ENCODE results near the gene RAB11FIP3. TPM values are rescaled to one million over a fixed set of nuclear protein-coding genes. Genes with fewer than 3 reads are reported as not detected.

RAB11FIP3 gene
- total and polyA plus RNA-seq, 2 of the 13 experiments (the other 11 are each of a cell fraction or from before 2014, with no cell fraction given) = 34.3 to 57.6 TPM

DNA sequence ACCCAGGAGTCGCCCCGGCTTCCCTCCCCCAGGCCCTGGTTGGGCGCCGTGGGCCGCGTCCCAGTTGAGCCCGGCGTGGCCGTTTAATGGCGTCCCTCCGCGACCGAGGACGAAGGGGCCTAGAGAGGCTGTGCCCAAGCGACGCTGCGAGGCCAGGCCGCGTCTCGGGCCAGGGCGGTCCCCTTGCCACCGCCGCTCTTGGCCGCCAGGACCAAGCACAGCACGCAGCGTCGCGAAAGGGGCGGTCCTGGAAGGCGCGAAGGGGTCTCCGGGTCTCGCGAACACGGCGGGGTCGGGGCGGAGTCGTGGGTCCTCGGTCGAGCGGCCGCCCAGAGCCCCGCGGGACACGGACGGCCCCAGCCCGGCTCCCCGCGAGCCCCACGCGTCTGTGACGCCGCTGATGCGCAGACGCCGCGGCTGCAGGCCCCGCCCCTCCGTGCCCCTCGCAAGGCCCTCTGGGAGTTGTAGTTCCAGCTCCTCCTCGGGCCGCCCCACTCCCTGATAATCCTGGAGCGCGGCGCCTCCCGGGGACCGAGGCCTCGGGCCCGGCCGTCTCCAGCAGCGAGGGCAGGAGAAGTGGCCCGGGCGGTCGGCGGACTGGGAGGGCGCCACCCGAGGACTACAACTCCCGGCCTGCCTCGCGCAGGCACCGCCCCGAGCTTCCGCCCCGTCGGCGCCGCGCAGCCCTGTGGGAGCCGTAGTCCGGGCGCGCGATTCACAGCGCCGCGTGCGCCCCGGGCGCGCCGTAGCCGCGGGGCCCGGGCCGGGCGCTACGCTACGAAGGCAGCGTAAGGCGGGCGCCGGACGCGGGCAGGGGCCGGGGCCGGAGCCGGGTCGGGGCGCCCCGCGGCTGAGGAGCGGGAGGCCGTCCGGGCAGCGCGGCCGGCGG lies 101.8 kb downstream of the RAB11FIP3 start, which contains the start of gene CAPN15 (continued):
- 0 out of 2 replicates have a peak, but pooled peaks have one; percentile 43 for TF ChIP-seq CHCHD3 (CRISPR knock-in tag; IDR thresholded peaks at IDR 0.05)
- TF ChIP-seq ATM (IDR thresholded peaks at IDR 0.05; ENCODE audit: borderline replicate concordance) = no peak
- no peak for TF ChIP-seq THYN1 (CRISPR knock-in tag; IDR thresholded peaks at IDR 0.05; ENCODE audit: borderline replicate concordance, low read depth)
- TF ChIP-seq, protein P1, sequence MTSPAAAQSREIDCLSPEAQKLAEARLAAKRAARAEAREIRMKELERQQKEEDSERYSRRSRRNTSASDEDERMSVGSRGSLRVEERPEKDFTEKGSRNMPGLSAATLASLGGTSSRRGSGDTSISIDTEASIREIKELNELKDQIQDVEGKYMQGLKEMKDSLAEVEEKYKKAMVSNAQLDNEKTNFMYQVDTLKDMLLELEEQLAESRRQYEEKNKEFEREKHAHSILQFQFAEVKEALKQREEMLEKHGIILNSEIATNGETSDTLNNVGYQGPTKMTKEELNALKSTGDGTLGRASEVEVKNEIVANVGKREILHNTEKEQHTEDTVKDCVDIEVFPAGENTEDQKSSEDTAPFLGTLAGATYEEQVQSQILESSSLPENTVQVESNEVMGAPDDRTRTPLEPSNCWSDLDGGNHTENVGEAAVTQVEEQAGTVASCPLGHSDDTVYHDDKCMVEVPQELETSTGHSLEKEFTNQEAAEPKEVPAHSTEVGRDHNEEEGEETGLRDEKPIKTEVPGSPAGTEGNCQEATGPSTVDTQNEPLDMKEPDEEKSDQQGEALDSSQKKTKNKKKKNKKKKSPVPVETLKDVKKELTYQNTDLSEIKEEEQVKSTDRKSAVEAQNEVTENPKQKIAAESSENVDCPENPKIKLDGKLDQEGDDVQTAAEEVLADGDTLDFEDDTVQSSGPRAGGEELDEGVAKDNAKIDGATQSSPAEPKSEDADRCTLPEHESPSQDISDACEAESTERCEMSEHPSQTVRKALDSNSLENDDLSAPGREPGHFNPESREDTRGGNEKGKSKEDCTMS (CRISPR knock-in tag; conservative IDR thresholded peaks at IDR 0.05) = no peak
- TF ChIP-seq, protein P2, sequence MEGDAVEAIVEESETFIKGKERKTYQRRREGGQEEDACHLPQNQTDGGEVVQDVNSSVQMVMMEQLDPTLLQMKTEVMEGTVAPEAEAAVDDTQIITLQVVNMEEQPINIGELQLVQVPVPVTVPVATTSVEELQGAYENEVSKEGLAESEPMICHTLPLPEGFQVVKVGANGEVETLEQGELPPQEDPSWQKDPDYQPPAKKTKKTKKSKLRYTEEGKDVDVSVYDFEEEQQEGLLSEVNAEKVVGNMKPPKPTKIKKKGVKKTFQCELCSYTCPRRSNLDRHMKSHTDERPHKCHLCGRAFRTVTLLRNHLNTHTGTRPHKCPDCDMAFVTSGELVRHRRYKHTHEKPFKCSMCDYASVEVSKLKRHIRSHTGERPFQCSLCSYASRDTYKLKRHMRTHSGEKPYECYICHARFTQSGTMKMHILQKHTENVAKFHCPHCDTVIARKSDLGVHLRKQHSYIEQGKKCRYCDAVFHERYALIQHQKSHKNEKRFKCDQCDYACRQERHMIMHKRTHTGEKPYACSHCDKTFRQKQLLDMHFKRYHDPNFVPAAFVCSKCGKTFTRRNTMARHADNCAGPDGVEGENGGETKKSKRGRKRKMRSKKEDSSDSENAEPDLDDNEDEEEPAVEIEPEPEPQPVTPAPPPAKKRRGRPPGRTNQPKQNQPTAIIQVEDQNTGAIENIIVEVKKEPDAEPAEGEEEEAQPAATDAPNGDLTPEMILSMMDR (CRISPR knock-in tag; IDR thresholded peaks at IDR 0.05) = 0 out of 2 replicates have a peak, but pooled peaks have one; percentile 12
- TF ChIP-seq CBX5 (CRISPR knock-in tag; IDR thresholded peaks at IDR 0.05; ENCODE audit: borderline replicate concordance) = no peak
- no peak for TF ChIP-seq ZNF44 (CRISPR knock-in tag; IDR thresholded peaks at IDR 0.05)
- no peak for TF ChIP-seq SOX13 (IDR thresholded peaks at IDR 0.05)
- no peak; a peak in 1 of 4 replicates for TF ChIP-seq SOX13 (CRISPR knock-in tag; conservative IDR thresholded peaks at IDR 0.05 in 1 of 2, IDR thresholded peaks at IDR 0.05 in 1 of 2)
- TF ChIP-seq TGIF2 (CRISPR knock-in tag; IDR thresholded peaks at IDR 0.05) = no peak
- TF ChIP-seq ARNT (IDR thresholded peaks at IDR 0.05) = no peak
- TF ChIP-seq ZNF230 (CRISPR knock-in tag; IDR thresholded peaks at IDR 0.05) = peak; percentile 88; the same call in 1 of the 2 replicates
- peak; percentile 72 for TF ChIP-seq CCDC6 (CRISPR knock-in tag; IDR thresholded peaks at IDR 0.05)
- TF ChIP-seq, protein P3, sequence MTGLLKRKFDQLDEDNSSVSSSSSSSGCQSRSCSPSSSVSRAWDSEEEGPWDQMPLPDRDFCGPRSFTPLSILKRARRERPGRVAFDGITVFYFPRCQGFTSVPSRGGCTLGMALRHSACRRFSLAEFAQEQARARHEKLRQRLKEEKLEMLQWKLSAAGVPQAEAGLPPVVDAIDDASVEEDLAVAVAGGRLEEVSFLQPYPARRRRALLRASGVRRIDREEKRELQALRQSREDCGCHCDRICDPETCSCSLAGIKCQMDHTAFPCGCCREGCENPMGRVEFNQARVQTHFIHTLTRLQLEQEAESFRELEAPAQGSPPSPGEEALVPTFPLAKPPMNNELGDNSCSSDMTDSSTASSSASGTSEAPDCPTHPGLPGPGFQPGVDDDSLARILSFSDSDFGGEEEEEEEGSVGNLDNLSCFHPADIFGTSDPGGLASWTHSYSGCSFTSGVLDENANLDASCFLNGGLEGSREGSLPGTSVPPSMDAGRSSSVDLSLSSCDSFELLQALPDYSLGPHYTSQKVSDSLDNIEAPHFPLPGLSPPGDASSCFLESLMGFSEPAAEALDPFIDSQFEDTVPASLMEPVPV (CRISPR knock-in tag; IDR thresholded peaks at IDR 0.05) = no peak; the same call in 1 of the 2 replicates
- 0 out of 2 replicates have a peak, but pooled peaks have one; percentile 39 for TF ChIP-seq ZZZ3 (CRISPR knock-in tag; IDR thresholded peaks at IDR 0.05; ENCODE audit: borderline replicate concordance)
- no peak; the same call in 1 of the 2 replicates for TF ChIP-seq NKX3-1 (CRISPR knock-in tag; IDR thresholded peaks at IDR 0.05)
- TF ChIP-seq, protein P4, sequence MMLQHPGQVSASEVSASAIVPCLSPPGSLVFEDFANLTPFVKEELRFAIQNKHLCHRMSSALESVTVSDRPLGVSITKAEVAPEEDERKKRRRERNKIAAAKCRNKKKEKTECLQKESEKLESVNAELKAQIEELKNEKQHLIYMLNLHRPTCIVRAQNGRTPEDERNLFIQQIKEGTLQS (CRISPR knock-in tag; IDR thresholded peaks at IDR 0.05) = no peak; the same call in 1 of the 2 replicates
- TF ChIP-seq, protein P5, sequence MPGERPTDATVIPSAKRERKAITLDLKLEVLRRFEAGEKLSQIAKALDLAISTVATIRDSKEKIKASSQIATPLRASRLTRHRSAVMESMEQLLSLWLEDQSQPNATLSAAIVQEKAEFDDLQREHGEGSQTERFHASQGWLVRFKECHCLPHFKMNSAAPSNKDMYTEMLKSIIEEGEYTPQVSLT (CRISPR knock-in tag; IDR thresholded peaks at IDR 0.05; ENCODE audit: borderline replicate concordance, low read depth) = no peak; the same call in 1 of the 2 replicates
- no peak for TF ChIP-seq ZNF33A (CRISPR knock-in tag; IDR thresholded peaks at IDR 0.05; ENCODE audit: borderline replicate concordance)
- no peak for TF ChIP-seq ZNF737 (CRISPR knock-in tag; IDR thresholded peaks at IDR 0.05; ENCODE audit: borderline replicate concordance)
